B cell (primary cell): ENCODE results near the gene MICAL3.

ENCODE experiments used
- EZH2 ChIP-seq: IDR thresholded peaks from 2 replicates; pipeline ENCODE4 v1.6.1; 2012; ENCODE audit warnings: borderline replicate concordance, low read depth, mild to moderate bottlenecking, moderate library complexity, low read length; ENCODE audit not compliant: insufficient read depth, poor library complexity, severe bottlenecking
- TF ChIP-seq, protein P1 (sequence below): fragments of 200-600 bp; IDR thresholded peaks from one replicate; pipeline ENCODE4 v1.8.0; 2022; ENCODE audit warnings: antibody characterized with exemption, mild to moderate bottlenecking

DNA sequence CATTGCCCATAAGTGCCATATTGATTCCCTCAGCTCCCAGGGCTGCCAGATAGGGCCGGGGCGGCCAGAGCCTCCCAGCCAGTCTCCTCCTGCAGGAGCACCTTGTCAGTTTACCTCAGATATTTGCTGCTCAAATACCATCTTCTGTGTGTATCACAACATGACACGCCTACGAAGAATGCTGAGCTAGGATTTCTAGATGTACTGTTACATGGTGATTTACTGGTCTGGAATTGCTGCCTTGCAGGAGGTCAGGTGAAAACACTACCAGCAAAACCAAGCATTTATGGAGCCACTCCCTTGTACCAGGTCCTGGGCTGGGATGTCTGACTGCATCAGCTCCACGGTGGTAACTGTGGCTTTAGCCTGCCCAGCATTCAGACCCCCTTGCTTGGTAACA is 11.8 kb downstream of the MICAL3 start:
- TF ChIP-seq, protein P1, sequence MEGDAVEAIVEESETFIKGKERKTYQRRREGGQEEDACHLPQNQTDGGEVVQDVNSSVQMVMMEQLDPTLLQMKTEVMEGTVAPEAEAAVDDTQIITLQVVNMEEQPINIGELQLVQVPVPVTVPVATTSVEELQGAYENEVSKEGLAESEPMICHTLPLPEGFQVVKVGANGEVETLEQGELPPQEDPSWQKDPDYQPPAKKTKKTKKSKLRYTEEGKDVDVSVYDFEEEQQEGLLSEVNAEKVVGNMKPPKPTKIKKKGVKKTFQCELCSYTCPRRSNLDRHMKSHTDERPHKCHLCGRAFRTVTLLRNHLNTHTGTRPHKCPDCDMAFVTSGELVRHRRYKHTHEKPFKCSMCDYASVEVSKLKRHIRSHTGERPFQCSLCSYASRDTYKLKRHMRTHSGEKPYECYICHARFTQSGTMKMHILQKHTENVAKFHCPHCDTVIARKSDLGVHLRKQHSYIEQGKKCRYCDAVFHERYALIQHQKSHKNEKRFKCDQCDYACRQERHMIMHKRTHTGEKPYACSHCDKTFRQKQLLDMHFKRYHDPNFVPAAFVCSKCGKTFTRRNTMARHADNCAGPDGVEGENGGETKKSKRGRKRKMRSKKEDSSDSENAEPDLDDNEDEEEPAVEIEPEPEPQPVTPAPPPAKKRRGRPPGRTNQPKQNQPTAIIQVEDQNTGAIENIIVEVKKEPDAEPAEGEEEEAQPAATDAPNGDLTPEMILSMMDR = no peak
- no peak for TF ChIP-seq EZH2
